ENCODE results near the gene CDYL2.
"Not testable (repeated sequence)": the region's sequence is repeated elsewhere in the genome, so short reads cannot be mapped to it uniquely, and the experiment has no call there.

CDYL2 gene

DNA sequence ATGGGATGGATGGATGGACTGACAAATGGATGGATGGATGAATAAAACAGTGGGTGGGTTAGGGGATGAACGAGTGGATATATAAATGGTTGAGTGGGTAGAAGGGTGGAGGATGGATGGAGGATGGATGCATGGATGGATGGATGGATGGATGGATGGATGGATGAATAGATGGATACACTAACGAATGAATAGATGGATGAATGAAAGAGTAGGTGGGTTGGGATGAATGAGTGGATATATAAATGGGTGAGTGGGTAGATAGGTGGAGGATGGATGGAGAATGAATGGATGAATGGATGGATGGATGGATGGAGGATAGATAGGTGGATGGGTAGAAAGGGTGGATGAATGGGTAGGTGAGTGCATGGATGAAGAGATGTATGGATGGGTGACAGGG, 62.1 kb downstream of the CDYL2 start:
- DNase-seq: no peak

DNA sequence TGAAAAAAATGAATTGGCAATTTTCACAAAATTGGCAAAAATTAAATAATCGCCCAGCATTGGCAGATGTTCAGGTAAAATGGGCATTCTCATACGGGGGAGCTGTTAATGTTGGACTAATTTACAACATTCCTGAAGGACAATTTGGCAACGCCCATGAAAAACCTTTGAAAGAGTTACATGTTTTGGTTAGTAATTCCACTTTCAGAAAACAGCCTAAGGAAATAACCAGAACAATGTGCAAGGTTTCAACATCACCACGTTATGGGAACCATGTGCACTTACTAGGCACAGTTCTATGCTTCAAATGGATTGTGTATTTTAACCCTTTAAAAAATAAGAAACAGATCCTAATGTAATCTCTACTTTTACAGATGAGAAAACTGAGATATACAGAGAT, 62.7 kb downstream of the CDYL2 start:
- DNase-seq: no peak

- peak; percentile 35 for DNase-seq
These were observed 64.9 kb downstream of the CDYL2 start for GRCh38 chr16:80739523-80739922.

DNA sequence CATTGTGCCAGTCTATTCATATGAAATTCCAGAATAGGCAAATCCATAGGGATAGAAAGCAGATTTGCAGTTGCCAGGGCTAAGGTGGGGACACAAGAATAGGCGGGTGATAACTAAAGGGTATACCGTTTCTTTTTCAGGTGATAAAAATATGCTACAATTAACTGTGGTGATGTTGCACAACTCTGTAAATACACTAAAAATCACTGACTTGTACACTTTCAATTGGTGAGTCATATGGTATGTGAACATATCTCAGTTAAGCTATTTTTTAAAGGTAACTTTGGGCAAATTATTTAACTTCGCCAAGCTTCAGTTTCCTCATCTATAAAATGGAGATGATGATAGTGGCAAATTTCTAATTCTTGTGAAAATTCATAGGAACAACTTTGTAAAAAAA, 65.9 kb downstream of the CDYL2 start:
- no peak for DNase-seq

DNA sequence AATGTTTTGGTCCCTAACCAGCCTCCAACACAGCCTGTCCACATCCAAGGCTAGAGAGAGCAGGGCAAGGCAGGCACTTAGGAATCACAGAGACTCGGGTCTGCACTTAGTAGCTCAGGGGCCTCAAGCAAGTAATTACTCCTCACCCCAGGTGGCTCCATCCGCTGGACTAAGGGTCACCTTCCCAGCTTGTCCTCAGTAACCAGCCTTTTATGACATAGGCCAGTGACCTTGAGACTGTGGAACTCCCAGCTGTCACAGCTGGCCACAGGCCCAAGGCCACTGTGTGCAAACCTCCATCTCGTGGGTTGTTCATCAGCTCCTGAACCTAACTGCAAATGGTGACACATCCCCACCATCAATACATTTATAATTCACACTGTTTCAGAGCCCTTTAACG, 68.6 kb downstream of the CDYL2 start:
- DNase-seq: no peak

DNA sequence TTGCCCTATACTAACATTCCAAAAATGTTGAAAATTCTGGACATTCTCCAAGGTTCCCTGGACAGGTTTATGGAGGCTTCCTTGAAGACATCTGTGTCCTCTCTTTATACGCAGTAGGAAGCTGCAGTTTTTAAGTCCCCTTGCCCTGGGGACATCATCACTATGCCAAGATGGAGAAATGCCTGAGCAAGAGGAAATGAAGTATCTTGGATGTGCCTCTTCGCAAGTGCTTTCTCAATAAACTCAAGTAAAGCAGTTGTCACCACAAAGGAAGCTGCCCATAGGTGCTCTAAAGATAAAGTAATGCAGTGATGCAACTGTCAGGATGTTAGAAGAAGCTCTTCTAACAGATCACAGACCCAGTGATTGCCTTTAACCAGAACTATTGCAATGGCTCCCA, 71.0 kb downstream of the CDYL2 start:
- no peak for DNase-seq

DNA sequence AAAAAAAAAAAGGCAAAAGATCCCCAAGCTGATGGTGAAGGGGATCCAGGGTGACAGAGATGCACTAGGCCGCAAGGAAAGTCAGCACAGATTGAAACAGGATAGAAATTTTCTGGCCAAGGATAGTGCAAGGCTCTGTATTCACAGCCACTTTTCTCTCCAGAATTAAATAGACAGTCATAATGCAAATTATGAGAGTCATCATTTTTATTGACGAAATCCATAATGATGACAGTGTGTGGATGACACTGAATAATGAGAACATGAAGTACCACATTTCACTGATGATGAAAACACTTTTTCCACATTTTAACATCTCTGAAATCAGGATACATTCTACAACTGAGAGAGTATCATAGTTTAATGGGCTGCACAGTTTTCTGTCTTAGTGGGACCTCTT, 72.5 kb downstream of the CDYL2 start:
- DNase-seq: no peak

GRCh38 chr16:80727066-80727763, 77.2 kb downstream of the CDYL2 start:
- DNase-seq: not testable (repeated sequence)

DNA sequence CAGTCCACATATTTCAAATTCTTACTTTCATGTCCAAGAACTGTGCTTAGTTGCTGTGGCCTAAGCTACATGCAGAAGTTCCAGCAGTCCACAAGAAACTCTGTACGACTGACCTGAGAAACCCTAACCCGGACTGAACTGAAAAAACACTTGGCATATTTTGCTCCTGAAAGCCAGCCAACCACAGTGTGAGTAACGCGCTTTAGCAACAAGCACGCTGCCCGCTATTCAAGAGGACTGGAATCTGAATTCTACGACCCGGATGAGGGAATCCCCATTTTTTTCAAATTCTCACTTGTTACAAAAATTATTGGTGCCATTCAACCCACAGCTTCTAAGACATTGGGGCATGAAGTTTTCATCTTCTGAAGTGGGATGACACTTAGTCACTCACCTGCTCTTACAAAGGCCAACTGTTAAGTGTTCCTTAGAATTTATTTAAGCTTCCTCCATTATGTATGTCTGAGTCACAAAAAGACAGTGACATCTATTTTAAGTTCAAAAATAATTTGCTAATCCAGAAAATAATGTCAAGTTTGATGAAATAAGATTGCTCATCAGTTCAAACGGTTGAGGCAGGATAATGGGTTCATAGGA, 78.7 kb downstream of the CDYL2 start:
- no peak for DNase-seq

DNA sequence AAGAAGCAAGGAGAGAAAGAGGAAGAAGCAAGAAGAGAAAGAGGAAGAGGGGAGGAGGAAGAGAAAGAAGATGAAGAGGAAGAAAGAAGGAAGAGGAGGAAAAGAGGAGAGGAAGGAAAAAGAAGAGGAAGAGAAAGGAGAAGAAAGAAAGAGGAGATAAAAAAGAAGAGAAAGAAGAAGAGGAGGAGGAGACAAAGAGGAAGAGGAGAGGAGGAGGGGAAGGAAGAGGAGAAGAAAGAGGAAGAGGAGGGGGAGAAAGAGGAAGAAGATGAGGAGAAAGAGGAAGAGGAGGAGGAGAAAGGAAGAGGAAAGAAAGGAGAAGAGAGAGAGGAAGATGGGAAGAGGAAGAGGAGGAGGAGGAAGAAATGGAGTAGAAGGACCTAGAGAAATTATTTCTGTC, 80.4 kb downstream of the CDYL2 start:
- DNase-seq: no peak

- no peak for DNase-seq
These were observed 81.3 kb downstream of the CDYL2 start for GRCh38 chr16:80723091-80723490.

- no peak for DNase-seq
These were observed 83.5 kb downstream of the CDYL2 start for GRCh38 chr16:80720804-80721371.

GRCh38 chr16:80719573-80719972, 84.8 kb downstream of the CDYL2 start:
- DNase-seq: peak; percentile 30

DNA sequence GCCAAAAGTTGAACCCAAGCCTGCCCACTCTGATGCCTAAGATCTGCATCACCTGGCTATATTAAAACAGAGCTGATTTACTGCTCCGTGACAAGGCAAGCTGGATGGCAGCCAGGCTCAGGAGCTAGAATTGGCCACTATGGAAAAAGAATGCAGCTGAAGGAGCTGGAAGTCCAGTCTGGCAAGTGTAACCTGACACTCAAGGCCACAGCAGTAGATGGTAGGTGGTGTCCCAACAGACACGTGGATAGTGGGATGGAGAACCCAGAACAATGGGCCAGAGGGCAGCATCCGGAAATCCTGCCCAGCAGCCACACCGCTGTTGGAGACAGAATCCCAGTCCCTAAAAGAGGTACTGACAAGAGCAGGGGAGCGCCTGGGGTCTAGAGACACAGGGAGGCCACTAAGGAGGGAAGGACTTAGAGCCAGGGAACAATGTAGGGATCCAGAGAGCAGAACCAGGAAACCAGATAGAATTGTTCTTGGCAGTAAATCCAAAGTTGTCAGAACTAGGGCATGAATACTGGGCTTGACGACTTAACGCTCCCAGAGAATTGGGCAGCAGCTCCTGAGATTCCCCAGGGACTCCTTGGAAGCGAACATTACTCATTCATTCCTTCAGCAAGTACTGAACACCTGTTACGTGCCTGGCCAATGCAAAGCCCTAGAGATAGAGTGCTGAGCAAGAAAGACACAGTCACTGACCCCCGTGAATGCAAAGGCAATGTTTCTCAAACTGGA, 85.7 kb downstream of the CDYL2 start:
- no peak for DNase-seq

- no peak for DNase-seq
These were observed 86.8 kb downstream of the CDYL2 start for GRCh38 chr16:80717611-80718010.

GRCh38 chr16:80716564-80717139, 87.7 kb downstream of the CDYL2 start:
- no peak for DNase-seq

DNA sequence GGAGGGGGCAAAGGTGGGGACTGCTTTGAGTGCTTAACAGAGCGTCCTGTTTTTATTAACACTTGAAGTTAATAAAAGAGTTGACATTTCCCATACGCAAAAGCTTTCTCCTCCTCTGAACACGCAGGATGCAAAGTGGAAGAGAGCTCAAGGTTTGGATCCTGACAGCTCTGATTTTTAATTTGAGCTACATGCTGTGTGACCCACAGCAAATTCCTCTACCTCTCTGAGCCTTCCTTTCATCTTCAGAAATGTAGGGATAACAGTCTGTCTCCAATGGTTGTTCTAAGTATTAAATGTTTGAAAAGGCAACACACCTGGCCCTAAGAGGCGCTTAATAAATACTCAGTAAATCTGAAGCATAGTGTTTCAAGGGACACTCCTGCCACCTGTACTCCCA, 93.0 kb downstream of the CDYL2 start:
- no peak for DNase-seq

GRCh38 chr16:80710918-80711317, 93.5 kb downstream of the CDYL2 start:
- no peak for DNase-seq

- no peak for DNase-seq
These were observed 95.6 kb downstream of the CDYL2 start for GRCh38 chr16:80708823-80709222.

- DNase-seq: no peak
These were observed 96.7 kb downstream of the CDYL2 start for GRCh38 chr16:80707686-80708085.

DNA sequence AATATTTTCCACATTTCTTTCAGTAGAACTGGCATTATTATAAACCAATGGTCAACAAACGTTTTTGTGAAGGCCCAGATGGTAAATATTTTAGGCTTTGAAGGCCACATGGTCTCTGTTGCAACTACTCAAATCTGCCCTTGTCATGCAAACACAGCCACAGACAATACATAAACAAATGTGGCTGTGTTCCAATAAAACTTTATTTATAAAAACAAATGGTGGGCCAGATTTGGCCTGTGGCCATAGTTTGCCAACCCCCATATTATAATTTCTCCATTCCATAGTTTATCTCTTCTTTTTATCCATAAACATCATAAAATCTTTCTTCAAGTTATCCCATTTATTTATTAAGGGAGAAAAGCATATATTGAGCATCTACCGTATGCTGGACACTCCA, 98.8 kb downstream of the CDYL2 start:
- DNase-seq: no peak

DNA sequence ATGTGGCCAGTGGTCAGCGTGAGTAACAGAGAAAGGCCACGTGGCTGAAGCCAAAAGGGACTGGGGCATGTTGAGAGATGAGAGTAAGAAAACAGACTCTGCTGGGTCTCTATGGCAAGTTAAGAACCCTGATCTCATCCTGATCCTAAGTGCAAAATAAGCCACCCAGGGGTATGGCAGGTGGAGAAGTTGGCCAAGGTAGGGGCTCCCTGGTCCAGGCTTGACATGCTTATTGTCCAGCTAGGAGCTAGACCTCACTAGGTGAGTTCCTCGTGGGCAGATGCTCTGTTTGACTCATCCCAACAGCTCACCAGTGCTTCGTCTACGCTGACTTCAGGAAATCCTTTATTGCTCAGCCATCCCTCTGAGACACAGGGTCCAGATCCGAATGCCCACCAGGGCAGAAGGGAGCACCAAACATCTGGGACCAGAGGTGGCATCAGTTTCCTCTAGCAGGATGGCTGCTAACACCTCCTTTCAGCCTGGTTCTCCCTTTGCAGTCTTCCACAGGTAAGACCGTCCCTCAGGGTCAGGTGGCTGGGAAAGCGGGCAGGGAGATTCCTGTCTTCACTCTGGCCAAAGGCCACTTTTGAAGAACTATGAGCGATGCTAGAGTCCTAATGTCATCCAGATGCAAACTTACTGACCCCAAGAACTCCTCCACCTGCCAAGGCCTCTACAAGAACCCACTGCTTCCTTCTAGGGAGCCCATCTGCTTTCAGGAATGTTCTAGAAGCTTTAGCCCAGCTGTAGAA, 99.5 kb downstream of the CDYL2 start:
- no peak for DNase-seq
